HEK293 (cell line): Measurements from ENCODE around the gene GFI1.

Experiments
- BCL11A ChIP-seq: fragments of 450-650 bp; formaldehyde crosslinking; IDR thresholded peaks from 2 replicates; pipeline ENCODE4 v1.5.1; 2016; ENCODE audit warnings: low read depth, missing biosample characterization, missing genetic modification characterization
- CTCF ChIP-seq: fragments of 450-650 bp; formaldehyde crosslinking; IDR thresholded peaks from 2 replicates; pipeline ENCODE4 v1.5.1; 2016; ENCODE audit warnings: missing biosample characterization, missing genetic modification characterization
- ZNF488 ChIP-seq: fragments of 450-650 bp; formaldehyde crosslinking; IDR thresholded peaks from 2 replicates; pipeline ENCODE4 v1.5.1; 2016; ENCODE audit warnings: missing biosample characterization, missing genetic modification characterization
- ZNF561 ChIP-seq: fragments of 450-650 bp; IDR thresholded peaks from 2 replicates; pipeline ENCODE4 v1.5.1; 2018; ENCODE audit warnings: missing biosample characterization, missing genetic modification characterization, borderline replicate concordance
- ZNF621 ChIP-seq: fragments of 450-650 bp; formaldehyde crosslinking; IDR thresholded peaks from 2 replicates; pipeline ENCODE4 v1.5.1; 2017; ENCODE audit warnings: missing biosample characterization, missing genetic modification characterization

GRCh38 chr1:92444351-92444750, 42.4 kb downstream of the GFI1 start:
- no peak for TF ChIP-seq ZNF561 (tag by site-specific recombination)
- no peak for TF ChIP-seq CTCF (tag by site-specific recombination)
- TF ChIP-seq BCL11A (tag by site-specific recombination), result no peak
- no peak for TF ChIP-seq ZNF488 (tag by site-specific recombination)
- no peak for TF ChIP-seq ZNF621 (tag by site-specific recombination)
